Aorta (tissue), 5 donors: ENCODE measurements around the gene STRADA. TPM values are rescaled to one million over a fixed set of nuclear protein-coding genes. Genes with fewer than 3 reads are reported as not detected.

Experiments used
- ATAC-seq: fragments of 200-7000 bp; cut with Tn5 transposase; one replicate; pipeline ENCODE4 v1.9.1; 2022; ENCODE audit warnings: moderate library complexity; ENCODE audit not compliant: low FRiP score
- DNase-seq, 2 donors: peaks; one replicate each; pipeline ENCODE4 v3.0.0-alpha.2; 2020
- H3K27ac ChIP-seq, 2 donors: one replicate each; pipeline ENCODE4 v1.5.1; 2013; ENCODE audit warnings: low read length in 2 of 2, mild to moderate bottlenecking in 2 of 2, moderate library complexity in 2 of 2, control low read depth in 1 of 2, inconsistent platforms in 1 of 2, low read depth in 1 of 2
- H3K27me3 ChIP-seq, 2 donors: one replicate each; pipeline ENCODE4 v1.6.1; 2013; ENCODE audit warnings: control low read depth in 1 of 2, low read length in 1 of 2, mild to moderate bottlenecking in 1 of 2, moderate library complexity in 1 of 2; ENCODE audit not compliant: insufficient read depth in 2 of 2, control insufficient read depth in 1 of 2
- H3K36me3 ChIP-seq, 2 donors: one replicate each; pipeline ENCODE4 v1.6.1; 2013; ENCODE audit warnings: control low read depth in 1 of 2, low read length in 1 of 2, mild to moderate bottlenecking in 1 of 2; ENCODE audit not compliant: insufficient read depth in 2 of 2, control insufficient read depth in 1 of 2
- H3K4me1 ChIP-seq, 2 donors: one replicate each; pipeline ENCODE4 v1.6.1; 2013; ENCODE audit warnings: low read length in 2 of 2, control low read depth in 1 of 2, mild to moderate bottlenecking in 1 of 2, moderate library complexity in 1 of 2; ENCODE audit not compliant: insufficient read depth in 2 of 2, control insufficient read depth in 1 of 2
- H3K4me3 ChIP-seq, 2 donors: one replicate each; pipeline ENCODE4 v1.5.1; 2013; ENCODE audit warnings: low read length in 2 of 2, control low read depth in 1 of 2, mild to moderate bottlenecking in 1 of 2
- H3K9me3 ChIP-seq: one replicate; pipeline ENCODE4 v1.6.1; 2013; ENCODE audit warnings: mild to moderate bottlenecking, low read length; ENCODE audit not compliant: control insufficient read depth
- whole genome bisulfite sequencing, 2 donors: extraction: QIAGEN DNeasy Blood & Tissue Kit; methylation state at CpG; one replicate each; pipeline ENCODE4 v1.1.7; 2013; 5-methylcytosine and 5-hydroxymethylcytosine counted together
- intact Hi-C, 2 donors: fragments of 100-400 bp; cut with DNase I; formaldehyde crosslinking; loops; one replicate each; pipeline versions ENCODE4 v1.14.2 to v1.15.0; 2022
- polyA plus RNA-seq, 2 donors: library from polyadenylated mRNA; stranded (reverse); fragments of 200-250 nt; gene quantifications; one replicate each; pipeline ENCODE4 v1.2.3, GENCODE V29; 2013
- total RNA-seq, 2 donors: library from RNA; stranded (reverse); fragmentation: NEBNext Ultra II Directional; extraction: Animal tissue kit (Norgen Biotek cat#: 25700); gene quantifications; one replicate each; pipeline ENCODE4 v1.2.1, GENCODE V29; 2021
- donor health status: healthy with polysubstance abuse.
- donor health status: Bipolar disorder and iron deficiency.
- donor health status: DM: no; HTN: no; CAD: no.
- donor health status: DM: no; HTN: no; CAD: no.
- donor health status: DM: yes; HTN: yes; CAD: no.

STRADA gene
- total and polyA plus RNA-seq, 4 donors = 10.8 to 63.8 (median 41.0) TPM

DNA sequence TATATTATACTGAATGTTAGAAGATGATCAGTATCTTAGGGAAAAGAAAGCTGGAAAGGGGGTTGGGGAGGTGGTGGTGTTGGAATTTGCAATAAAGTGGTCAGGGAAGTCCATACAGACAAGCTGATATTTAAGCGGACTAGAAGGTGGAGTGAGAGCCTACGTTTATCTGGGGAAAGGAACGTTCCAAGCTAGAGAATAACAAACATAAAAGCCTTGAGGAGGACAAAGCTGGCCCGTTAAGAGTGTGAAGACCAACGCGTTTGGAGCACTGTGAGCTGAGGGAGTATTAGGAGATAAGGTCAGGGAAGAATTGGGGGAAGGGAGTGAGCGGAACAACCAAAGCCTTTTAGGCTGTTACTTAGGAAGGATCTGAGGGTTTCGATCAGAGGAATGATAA, 33.8 kb upstream of the STRADA start:
- no peak for ATAC-seq
- no peaks in the 10 kb centered on the region for H3K9me3 ChIP-seq
- 23 to 25% methylated on average over 8 of the region's 8 CpGs for WGBS, 2 donors
- no peaks in the 10 kb centered on the region for H3K36me3 ChIP-seq
- no peaks in the 10 kb centered on the region for H3K27me3 ChIP-seq
- H3K4me1 ChIP-seq = peaks cover 0 to 3% of the 10 kb centered on the region in 2 donors
- DNase-seq = no peak
- intact Hi-C loops = no loop called here
- H3K27ac ChIP-seq = no peak overlapping the region
- peak overlapping the region; percentile 58 to 64 for H3K4me3 ChIP-seq

DNA sequence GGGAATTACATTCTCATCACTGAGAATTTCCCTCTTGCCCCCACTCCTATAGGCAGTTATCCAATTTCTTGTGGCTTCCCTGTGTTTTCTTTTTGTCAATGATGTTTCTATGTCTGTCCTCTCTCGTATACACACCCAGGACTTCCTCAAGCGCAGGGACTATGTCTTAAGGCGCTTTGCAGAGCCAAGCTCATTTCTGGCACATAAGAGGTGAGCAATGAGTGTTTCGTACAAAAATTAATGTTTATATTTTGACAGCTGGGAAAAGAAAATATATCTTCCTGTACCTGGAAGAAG, 33.3 kb upstream of the STRADA start:
- Histone ChIP-seq H3K27me3 (no peaks in the 10 kb centered on the region), H3K36me3 (no peaks in the 10 kb centered on the region), H3K4me3 (peak overlapping the region; percentile 58 to 64), H3K4me1 (peaks cover 0 to 3% of the 10 kb centered on the region in 2 donors), H3K27ac (peak overlapping the region in 1 of 2 donors; percentile 14), H3K9me3 (no peaks in the 10 kb centered on the region)
- 1% methylated on average over 4 of the region's 4 CpGs for WGBS, 2 donors
- DNase-seq (no peak), ATAC-seq (no peak)
- intact Hi-C loops = loop anchor here in 1 of 2 donors (5.0 kb wide), 1 partner anchor 67 kb away; the partner anchor contains the start of gene SMARCD2

DNA sequence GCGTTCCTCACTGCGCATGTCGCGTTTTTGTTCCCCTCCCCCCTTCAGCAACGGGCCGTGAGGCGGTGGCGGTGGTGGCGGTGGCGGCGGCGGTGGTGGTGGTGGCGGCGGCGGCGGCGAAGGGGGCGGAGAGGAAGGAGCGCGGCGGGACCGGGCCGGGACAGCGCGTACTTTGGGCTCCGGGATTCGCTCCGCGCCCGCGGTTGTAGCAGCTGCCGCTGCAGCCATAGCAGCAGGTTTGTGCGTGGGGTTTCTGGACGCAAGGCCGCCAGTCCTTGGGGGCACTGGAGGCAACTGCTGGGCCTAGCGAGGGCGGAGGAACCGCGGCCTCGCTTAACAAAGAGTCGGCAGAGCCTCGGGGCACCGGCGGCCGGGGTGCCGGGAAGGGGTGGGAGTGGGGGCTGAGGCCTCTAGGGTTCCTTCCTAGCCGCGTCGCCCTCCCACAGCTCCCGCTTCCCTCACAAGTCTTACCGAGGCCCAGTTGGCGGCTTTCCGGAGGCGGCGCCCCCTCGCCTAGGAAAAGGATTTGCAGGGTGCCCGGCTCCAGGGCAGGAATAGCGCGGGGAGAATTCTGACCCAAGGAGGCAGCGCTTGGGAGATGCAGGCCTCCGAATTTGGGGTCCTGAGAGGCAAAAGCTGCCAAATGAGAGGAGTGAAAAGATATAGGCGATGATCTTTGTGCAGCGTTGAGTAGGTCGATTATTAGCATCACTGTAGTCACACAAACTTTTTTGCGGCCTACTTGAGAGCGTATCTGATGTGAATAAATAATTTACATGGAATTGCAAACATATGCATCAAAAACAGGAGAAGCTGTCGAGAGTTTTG, 32.8 kb upstream of the STRADA start, which contains the start of gene DDX42:
Gene DDX42 (plus strand): TSS at position 30 of the 828 bp plus-strand sequence. CDS start 12,880 bp downstream, outside the sequence.
- DNase-seq (peak; percentile 93 to 97), ATAC-seq (peak; percentile 26)
- H3K4me1 ChIP-seq = peaks cover 0 to 3% of the 10 kb centered on the region in 2 donors
- no peaks in the 10 kb centered on the region for H3K36me3 ChIP-seq
- peak within 1 kb of the TSS; percentile 64 to 71 for H3K4me3 ChIP-seq
- intact Hi-C loops = loop anchor here in 1 of 2 donors (5.0 kb wide), 1 partner anchor 68 kb away; the partner anchor contains the start of gene SMARCD2
- H3K27me3 ChIP-seq = no peaks in the 10 kb centered on the region
- peak within 1 kb of the TSS; percentile 81 to 93 for H3K27ac ChIP-seq
- H3K9me3 ChIP-seq = no peaks in the 10 kb centered on the region
- 0 to 1% methylated on average over 35 to 67 of the region's 67 CpGs for WGBS, 2 donors

DNA sequence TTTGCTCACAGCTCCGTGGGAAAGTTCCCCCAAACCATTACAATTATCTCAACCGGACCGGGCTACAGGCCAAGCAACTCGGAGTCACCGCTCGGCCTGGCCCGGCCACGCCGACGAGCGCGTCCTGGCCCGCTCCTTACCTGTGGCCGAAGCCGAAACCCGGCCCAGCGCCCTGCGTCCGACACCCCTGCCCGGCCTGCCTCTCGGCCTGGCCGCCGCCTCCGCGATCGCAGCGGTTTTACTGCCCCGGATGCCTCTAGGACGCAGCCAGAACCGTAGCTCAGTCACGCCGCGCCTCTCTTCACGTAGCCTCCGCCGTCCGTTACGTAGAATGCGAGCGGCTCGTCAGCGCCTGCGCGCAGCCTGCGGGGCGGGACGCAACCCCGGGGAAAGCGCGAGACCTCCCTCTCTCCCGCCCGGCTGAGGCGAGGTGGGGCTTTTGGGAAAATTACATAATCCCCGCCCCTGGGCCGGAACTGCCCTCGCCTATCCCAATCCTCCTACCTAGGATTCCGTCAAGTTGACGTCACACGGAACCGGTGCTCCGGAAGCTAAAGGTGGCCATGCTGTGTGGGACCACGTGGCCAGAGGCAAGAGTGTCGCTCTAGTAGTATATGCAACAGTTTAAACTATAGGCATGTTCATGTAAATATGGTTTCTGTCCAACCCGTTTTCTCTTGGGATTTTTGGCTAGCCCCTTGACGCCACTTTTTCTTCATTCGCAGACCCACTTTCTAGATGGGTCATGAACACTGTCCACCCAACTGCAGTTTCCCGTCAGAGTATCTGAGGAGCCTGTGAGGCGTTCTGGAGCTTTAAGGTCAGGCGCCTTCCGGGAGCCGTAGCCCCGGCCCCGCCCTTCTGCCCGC, 31.9 kb upstream of the STRADA start, which contains the start of gene CCDC47:
Gene CCDC47 (minus strand): TSS at position 326 of the 869 bp plus-strand sequence. CDS start 7,422 bp downstream, outside the sequence.
- WGBS, 2 donors = 0% methylated on average over 74 of the region's 74 CpGs
- Histone ChIP-seq H3K36me3 (no peaks in the 10 kb centered on the region), H3K9me3 (no peaks in the 10 kb centered on the region), H3K27ac (peak within 1 kb of the TSS; percentile 81 to 93), H3K27me3 (no peaks in the 10 kb centered on the region), H3K4me3 (peak within 1 kb of the TSS; percentile 64 to 71), H3K4me1 (peaks cover 0 to 3% of the 10 kb centered on the region in 2 donors)
- ATAC-seq (peak; percentile 99), DNase-seq (peak; percentile 98 to 99)
- intact Hi-C loops = loop anchor here in 1 of 2 donors (2.0 to 5.0 kb wide), 3 partner anchors 31 to 69 kb away; partner anchors contain the start of genes FTSJ3, PSMC5 and SMARCD2

DNA sequence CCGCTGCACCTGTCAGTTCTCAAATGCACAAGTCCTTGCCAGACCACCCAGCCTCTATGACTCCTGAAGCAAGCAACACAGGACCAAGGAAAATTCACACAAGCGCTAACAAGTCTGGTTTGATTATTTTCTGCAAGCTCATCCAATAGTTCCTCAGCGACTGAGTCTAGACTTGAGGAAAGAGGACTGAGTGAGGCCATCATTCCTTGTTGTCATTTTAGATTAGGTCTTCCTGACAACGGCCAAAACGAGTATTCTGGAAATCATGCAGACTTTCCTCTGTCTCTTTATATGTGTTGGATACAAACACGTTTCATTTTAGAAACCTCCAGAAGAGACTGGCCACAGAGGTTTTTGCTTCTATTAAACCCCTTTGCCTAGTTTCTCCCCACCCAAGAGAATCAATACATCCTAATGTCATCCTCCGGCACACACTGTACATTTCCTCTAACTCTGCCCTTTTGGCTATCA, 31.2 kb upstream of the STRADA start:
- no peak for DNase-seq
- ATAC-seq = no peak
- H3K27ac ChIP-seq = peak overlapping the region; percentile 81 to 93
- H3K4me1 ChIP-seq = peaks cover 0 to 3% of the 10 kb centered on the region in 2 donors
- H3K36me3 ChIP-seq = no peaks in the 10 kb centered on the region
- WGBS, 2 donors = 3% methylated on average over 7 of the region's 7 CpGs
- intact Hi-C loops = loop anchor here in 1 of 2 donors (2.0 to 5.0 kb wide), 3 partner anchors 30 to 69 kb away; partner anchors contain the start of genes FTSJ3, PSMC5 and SMARCD2
- peak overlapping the region; percentile 64 to 71 for H3K4me3 ChIP-seq
- H3K9me3 ChIP-seq = no peaks in the 10 kb centered on the region
- no peaks in the 10 kb centered on the region for H3K27me3 ChIP-seq

DNA sequence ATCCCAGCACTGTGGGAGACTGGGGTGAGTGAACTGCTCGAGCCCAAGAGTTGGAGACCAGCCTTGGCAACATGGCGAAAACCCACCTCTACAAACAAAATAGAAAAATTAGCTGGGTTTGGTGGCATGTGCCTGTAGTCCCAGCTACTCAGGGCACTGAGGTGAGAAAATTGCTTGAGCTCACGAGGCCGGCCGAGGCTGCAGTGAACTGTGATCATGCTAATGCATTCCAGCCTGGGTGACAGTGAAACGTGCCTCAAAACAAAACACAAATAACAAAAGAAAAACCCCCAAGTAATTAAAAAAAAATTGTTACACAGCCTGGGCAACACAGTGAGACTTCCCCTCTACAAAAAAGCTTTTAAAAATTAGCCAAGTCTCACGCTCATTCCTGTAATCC, 26.8 kb upstream of the STRADA start:
- 79 to 84% methylated on average over 7 of the region's 7 CpGs for WGBS, 2 donors
- no peaks in the 10 kb centered on the region for H3K27me3 ChIP-seq
- intact Hi-C loops = no loop called here
- no peaks in the 10 kb centered on the region for H3K36me3 ChIP-seq
- H3K27ac ChIP-seq = no peak overlapping the region
- H3K4me3 ChIP-seq = no peak overlapping the region
- ATAC-seq = no peak
- no peak for DNase-seq
- H3K9me3 ChIP-seq = no peaks in the 10 kb centered on the region
- no peaks in the 10 kb centered on the region for H3K4me1 ChIP-seq

DNA sequence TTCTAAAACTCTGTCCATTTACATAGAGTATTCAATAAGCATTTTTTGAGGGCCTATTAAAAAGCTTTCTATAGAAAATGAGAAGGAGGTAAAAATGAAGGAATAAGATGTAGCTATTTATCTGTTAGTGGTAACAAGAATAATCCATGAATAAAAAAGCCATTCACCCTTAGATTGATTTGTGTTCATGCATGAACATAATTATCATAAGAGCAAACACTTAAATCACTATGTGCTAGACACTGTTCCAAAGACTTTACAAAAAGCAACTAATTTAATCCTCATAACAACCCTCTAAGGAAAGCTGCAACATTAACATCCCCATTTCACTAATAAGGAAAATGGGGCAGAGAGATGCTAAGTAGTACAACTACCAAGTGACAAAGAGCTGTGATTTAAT, 25.2 kb upstream of the STRADA start:
- peaks cover 0 to 6% of the 10 kb centered on the region in 2 donors for H3K36me3 ChIP-seq

DNA sequence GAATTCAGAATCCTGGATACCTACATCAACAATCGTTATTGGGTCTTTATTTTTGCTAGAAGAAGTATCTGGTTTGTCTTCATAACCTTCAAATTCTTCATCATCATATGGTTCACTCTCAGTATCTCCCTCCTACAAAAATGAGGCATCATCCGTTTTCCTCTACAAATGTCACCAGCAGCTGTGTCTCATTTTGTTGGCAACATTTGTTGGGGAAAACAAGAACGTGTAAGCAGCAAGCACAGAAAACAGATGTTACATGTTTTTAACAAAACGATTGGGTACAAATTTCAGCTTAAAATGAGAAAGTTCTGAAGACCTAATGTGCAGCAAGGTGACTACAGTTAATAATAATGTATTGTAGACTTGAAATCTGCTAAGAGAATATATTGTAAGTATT, 23.1 kb upstream of the STRADA start:
- DNase-seq = no peak
- Histone ChIP-seq H3K36me3 (peaks cover 5 to 6% of the 10 kb centered on the region in 2 donors), H3K27me3 (no peaks in the 10 kb centered on the region), H3K9me3 (no peaks in the 10 kb centered on the region), H3K27ac (no peak overlapping the region), H3K4me3 (no peak overlapping the region), H3K4me1 (no peaks in the 10 kb centered on the region)
- intact Hi-C loops = no loop called here
- no peak for ATAC-seq
- whole genome bisulfite sequencing, 2 donors = 68 to 79% methylated on average over 4 of the region's 4 CpGs

More for the DNA sequence above, 25.2 kb upstream of the STRADA start:
- Histone ChIP-seq H3K27ac (no peak overlapping the region), H3K9me3 (no peaks in the 10 kb centered on the region), H3K4me3 (no peak overlapping the region), H3K4me1 (no peaks in the 10 kb centered on the region), H3K27me3 (no peaks in the 10 kb centered on the region)
- ATAC-seq = no peak
- intact Hi-C loops = no loop called here
- DNase-seq = no peak
